T47D (cell line): ENCODE results near the gene CPAMD8.

ENCODE experiments used
- DNase-seq, 2 experiments: peaks; one replicate each; pipeline versions ENCODE4 v3.0.0 to v3.0.0-alpha.2; 2011 to 2012; ENCODE audit warnings: low read depth in 1 of 2, low spot score in 1 of 2
- JUND ChIP-seq: IDR thresholded peaks from 2 replicates; pipeline ENCODE4 v1.6.1; 2012; ENCODE audit warnings: low read depth
- in situ Hi-C: cut with HindIII; loops from 2 replicates; pipeline ENCODE4 v1.10.0; 2016; ENCODE audit warnings: low sequenced_read_pairs, low pct_unique_long_range_greater_than_20kb

Gene CPAMD8

GRCh38 chr19:16850133-16850532, 176.5 kb downstream of the CPAMD8 start:
- in situ Hi-C loops: no loop called here
- no peak for DNase-seq
- TF ChIP-seq JUND: no peak

GRCh38 chr19:16849168-16849567, 177.4 kb downstream of the CPAMD8 start:
- TF ChIP-seq JUND: no peak
- DNase-seq: peak in 1 of 2 experiments; percentile 7
- in situ Hi-C loops: no loop called here

- no peak for TF ChIP-seq JUND
- in situ Hi-C loops: no loop called here
- no peak for DNase-seq
Measured at GRCh38 chr19:16847430-16847829, 179.2 kb downstream of the CPAMD8 start.

- no peak for DNase-seq
- no peak for TF ChIP-seq JUND
- in situ Hi-C loops: no loop called here
Measured at GRCh38 chr19:16846901-16847300, 179.7 kb downstream of the CPAMD8 start.
